Measurements from ENCODE around the gene TUBB.

GRCh38 chr6:30691208-30691847, 28.8 kb upstream of the TUBB start:
- TF ChIP-seq CTCF (IDR thresholded peaks at IDR 0.05) = no peak
- TF ChIP-seq POLR2A (IDR thresholded peaks at IDR 0.05) = no peak
